Stimulated activated CD4-positive, alpha-beta T cell treated with anti-CD3 and anti-CD28 coated beads, TNF-alpha, amount 100 ng/mL, for 1 hour (primary cell): ENCODE results near the gene UGT1A10.

ENCODE experiments used
- DNase-seq, 3 donors: peaks; one replicate each; pipeline ENCODE4 v3.0.0-alpha.2; 2020; ENCODE audit warnings: low read depth in 3 of 3, low spot score in 1 of 3

The UGT1A10 gene

DNA sequence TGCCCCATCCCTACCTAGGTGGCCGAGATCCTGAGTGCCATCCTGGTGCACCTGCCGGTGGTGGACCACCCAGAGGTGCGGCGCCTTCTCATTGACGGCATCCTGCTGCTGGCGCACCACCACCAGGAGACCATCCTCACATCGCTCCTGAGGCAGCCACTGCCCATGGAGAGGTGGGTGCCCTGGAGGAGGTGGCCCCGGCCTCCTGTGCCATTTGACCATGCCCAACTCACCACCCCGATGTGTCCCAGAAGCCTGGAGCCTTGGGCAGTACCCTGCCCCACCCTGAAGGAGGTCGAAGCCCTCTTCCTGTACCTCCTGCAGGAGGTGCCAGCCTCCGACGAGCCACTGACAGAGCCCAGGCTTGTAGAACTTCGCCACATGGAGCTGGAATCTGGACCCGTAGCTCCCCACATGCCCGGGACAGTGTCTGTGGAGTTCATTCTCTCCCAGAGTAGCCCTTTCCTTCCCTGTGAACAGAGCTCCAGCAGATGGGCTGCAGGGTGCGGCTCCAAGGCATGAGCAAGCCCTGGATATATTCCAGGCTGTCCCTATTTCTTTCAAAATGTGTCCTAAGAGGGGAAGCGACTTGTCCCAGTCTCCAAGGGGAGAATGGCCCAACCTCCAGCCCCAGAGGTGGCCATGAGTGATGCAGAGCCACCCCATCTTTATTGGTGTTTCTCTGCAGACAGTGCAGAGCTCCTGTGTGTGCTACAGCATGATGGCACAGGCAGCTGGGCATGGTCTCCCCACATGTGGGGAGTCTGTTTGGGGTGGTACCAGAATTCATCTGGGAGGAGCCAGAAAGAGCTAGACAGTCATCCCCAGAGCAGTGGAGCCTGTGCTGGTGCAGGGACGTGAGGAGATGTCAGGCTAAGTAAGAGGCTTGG, 183.9 kb downstream of the UGT1A10 start:
- no peak for DNase-seq

DNA sequence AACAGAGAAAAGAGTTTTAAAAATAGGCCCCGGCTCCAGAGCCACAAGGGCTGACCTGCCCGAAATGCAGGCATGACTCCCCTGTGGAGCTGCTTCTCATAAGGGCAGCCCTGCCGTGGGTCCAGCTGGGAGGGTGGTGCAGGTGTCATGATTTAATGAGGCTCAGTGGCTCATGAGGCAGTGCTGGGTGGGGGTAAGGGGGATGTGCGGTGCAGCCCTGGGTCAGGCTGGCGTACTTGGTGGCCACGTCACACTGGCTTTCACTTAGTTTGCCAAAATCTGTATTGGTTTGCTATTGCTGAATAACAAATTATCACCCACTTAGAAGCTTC, 184.5 kb downstream of the UGT1A10 start:
- DNase-seq = no peak

DNA sequence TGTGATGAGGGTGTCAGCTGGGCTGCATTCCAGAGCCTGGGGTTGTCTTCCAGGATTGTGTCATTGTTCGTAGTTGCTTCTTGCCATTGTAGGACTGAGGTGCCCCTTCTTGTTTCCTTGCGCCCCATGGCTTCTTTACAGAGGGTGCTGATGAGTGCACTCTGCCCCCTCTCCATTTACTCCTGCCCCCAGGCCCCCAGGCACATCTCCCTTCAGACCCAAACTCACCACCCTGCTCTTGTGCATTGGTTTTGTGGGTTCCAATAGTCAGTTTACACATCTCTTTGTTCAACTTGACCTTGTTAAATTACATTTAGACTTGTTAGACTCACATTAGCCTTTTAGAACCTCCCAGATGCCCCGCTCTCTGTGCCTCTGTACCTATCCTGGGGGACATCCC, 184.9 kb downstream of the UGT1A10 start:
- no peak for DNase-seq

DNA sequence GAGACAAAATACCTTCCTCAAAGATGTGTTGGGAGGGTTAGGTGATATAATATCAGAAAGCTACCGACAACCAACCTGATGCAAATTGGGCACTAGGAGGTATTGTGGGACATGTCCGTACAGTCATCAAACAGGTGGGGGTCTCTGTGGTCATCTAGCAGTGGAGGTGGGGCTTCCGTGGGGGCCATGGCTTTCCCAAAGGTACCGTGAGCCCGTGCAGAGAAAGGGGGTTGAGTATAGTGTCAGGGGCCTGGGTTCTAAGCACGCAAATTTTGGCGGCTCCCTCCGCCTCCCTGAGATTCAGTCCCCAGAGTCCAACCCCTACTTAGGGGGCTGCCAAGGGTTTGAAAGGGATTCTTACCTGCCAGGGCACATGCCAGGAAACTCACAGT, 185.5 kb downstream of the UGT1A10 start:
- DNase-seq = no peak

DNA sequence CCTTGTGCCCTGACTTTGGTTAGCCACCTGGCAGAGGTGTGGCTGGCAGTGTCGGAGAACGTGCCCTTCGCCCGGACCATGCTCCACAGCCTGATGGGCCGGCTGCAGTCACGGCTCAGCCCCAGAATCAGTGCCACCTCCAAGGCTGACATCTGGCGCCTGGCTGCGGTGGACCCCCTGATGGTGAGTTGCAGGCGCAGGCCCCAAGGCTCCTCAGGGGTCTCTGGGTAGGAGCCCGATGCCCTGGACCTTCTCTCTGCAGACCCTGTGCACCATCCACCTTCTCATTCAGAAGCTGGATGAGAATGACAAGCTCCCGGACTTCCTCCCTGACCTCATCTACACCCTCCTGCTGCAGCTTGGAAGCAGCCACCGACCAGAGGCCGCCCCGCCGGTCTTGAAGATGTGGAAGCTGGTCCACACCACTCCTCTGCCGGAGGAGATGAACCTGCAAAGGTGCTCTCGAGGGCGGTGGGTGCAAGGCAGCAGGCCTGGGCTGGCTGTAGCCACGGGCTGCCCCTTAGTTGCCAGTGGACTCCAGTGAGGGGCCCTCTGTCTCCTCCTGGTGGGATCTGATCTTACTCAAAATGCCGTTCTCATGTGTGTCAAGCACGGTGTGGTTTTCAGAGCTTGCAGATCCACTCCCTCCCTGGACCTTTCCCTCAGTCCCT, 186.0 kb downstream of the UGT1A10 start:
- DNase-seq = no peak
